GOT3 (cell line): Measurements from ENCODE around the gene MYRIP.
"Not testable (repeated sequence)": the region's sequence is repeated elsewhere in the genome, so short reads cannot be mapped to it uniquely, and the experiment has no call there.

Experiments used
- DNase-seq: peaks from one replicate; lab custom pipeline; 2025; ENCODE audit warnings: mixed read lengths; lab: John Stamatoyannopoulos, UW

Gene MYRIP

GRCh38 chr3:39970982-39971381 is 161.6 kb downstream of the MYRIP start:
- DNase-seq = no peak

GRCh38 chr3:39971559-39972031 is 162.2 kb downstream of the MYRIP start:
- DNase-seq = no peak

DNA sequence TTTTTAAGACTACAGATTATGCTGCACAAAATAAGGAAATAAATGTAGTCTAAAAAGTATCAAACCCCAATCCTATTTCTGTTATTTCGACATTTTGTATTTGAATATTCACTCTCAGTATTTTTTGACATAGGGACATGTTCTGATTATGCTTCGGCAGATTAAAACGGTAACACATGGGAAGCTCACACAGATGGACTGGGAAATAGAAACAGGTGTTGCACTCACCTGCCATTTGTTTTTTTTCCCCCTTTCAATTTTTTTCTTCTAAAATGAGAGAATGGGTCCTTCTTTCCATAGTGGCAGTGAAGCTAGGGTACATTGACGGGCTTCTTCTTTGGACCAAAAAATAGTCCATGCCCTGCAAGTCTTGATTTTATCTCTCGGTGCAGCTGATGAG is 163.1 kb downstream of the MYRIP start:
- no peak for DNase-seq

DNA sequence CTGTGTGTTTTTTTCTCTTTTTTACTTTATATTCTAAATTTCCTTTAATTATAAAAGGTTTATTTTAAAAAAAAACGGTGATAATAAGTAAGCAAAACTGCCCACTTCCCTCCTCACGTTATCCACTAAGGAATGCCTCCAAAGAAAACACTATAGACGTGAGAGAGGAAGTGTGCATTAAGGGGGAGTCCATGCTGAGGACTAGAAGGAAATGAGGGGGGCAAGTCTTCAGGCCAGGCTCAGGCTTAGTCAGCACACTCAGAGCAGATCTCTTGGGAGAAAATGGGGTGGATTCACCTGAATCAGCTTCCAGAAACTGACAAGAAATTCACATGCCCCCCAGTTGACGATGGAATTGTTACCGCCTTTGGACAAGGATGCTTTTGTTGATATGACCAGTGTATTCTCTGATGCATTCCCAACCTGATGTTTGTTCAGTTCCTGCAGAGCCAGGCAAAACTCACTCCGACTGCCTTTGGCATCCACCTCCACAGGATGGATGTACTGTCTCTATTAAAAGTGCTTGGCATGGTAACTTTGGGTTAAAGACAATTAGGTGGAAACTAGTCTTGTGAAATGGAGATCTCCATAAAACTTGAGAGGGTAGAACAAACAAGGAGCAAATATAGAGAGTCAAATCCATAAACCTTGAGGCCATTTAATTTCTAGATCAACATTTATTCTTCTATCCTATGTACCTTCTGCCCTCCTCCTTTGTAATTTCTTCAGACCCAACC is 167.8 kb downstream of the MYRIP start:
- no peak for DNase-seq

- no peak for DNase-seq
These were observed 168.9 kb downstream of the MYRIP start for GRCh38 chr3:39978308-39978707.

DNA sequence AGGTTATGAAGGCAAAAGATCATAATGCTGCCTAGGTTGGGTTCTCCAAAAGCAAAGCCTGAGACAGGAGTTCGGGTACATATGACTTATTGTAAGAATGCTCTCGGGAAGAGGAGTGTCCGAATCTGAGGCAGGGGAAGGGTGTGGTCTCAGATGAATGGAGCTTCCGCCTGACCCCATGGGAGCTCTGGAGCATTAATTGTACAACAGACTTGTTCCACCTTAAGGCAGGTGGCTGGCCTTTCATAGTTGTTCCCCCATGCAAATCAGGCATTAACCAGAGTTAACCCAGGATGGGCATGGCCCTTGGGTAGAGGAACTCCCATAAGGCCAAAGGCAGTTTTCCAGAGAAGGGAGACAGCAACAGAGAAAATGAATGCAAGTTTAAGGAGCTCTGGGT is 170.6 kb downstream of the MYRIP start:
- no peak for DNase-seq

- no peak for DNase-seq
These were observed 171.4 kb downstream of the MYRIP start for GRCh38 chr3:39980781-39981180.

DNA sequence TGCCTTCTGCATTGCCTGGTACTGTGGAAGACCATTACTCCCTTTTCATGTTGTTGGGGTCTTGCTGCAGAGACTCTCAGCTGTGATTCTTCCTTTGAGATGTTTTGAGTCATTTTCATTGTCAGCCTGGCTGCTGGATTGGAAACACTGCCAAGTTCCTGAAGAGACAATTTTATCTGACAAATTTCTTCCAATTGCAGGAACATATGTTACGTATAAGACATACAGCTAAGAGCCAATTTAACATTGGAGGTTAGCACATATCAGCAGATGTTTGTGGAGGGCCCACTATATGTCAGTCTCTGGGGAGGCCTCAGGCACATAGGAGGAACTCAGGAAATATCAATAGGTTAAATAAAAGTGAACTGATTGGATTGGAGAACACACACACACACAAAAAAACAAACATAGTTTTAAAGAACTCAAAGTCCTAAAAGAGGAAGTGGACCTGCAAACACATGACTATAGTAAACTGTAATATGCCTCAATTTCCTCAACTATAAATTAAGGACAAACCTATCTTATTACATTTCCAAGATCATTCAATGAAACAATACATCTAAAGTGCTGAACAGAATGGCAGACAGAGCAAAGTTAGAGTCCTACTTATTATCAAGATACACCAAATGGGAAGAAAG is 172.3 kb downstream of the MYRIP start:
- DNase-seq = no peak

DNA sequence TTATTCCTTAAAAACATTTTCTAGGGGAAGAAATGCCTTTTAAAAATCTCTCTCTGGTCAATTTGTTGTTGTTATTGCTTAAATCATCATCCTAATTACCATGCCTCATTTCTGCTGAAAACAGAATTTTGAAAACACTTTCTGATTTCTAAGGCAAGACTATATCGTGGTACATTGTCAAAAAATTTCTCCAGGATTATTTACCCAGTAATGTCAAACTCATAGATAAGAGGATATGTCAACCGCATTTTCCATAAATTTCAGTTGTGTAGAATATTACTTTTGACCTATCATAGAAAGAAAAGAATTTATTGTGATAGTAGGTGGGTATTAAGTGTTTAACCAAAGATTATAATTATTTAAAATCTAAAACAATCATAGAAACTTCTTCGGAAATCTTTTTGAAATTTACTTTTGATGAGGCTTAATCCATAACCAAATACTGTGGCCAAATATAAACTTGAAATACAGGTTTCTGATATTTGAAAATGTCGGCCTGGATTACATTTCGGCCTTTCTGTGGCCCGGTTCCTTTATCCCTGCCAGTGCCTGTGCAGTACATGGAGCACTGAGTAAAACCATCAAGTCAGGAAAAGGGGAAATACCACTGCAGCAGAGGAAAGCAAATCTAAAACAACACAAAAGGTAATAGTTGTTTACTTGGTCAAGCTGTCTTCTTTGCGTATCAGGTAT is 173.4 kb downstream of the MYRIP start:
- DNase-seq = no peak

DNA sequence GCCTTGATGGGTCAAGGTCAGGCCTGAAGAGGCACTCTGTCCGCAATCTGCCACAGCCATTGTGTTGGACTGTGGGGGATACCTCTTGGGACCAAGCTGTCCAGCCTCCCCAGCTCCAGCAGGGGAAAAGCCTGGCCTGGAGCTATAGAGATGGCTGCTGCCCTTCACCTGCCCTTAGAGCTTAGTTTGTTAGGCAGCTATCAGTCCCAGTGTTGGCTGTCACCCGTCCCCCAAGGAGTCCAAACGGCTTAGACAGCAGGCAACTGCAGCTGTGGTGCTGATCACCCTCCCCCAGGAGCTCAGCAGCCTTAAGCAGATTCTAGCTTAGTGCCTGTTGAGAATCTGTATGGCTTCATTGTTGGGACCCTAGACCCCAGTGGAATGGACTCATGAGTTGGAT is 180.3 kb downstream of the MYRIP start:
- DNase-seq = no peak

DNA sequence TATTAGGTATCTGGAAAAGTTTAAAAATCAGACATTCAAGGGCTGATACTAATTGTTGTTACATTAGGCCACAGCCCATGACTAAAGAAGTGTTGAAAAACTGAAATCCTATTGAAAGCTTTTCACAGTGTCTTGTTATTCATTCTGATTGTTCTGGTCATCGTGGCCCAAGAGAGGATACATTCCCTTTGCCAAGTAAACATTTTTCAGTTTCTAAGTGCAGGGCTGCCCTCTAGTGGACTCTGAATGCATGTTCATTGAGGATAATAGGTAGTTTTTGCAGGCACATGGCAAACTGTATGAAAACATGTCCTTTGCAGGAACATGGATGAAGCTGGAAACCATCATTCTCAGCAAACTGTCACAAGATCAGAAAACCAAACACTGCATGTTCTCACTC is 181.1 kb downstream of the MYRIP start:
- DNase-seq = no peak

DNA sequence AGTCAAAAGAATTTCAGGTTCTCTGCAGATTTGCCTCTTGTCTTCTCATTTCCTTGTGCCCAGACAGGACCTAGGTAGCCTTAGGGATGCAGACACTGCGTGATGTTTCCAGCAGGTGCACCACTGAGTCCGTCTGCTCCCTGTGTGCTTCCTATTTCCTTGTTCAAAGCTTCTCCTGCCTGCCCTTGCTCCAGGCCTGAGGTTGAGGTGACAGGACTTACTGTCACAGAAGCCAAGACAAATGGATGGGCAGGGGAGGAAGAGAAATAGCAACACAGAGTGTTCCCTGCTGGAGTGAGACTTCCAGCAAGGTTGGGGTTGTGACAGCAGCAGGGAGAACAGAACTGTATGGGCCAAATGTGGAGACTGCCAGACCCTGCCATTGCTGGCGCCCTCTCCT is 199.4 kb downstream of the MYRIP start:
- DNase-seq = no peak

- DNase-seq = no peak
These were observed 200.6 kb downstream of the MYRIP start for GRCh38 chr3:40009991-40010390.

- no peak for DNase-seq
These were observed 203.0 kb downstream of the MYRIP start for GRCh38 chr3:40012381-40012780.

DNA sequence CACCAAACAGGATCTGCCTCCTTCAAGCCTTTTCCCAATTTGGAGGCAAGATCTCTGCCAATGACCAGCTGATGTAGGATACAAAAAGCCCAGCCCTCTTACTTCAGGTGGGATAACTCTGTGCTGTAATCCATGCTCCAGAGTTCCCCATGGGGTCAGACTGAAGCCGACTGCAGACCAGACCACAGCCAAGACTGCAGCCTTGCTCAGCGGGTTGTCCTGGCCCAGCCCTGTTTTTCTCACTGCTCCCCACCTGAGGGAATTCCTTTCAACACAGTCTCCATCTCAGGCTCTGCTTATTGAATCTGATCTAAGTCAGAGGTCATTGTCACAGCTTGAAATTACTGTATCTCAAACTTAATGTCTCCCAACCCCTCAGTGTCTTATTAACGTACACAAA is 207.0 kb downstream of the MYRIP start:
- no peak for DNase-seq

DNA sequence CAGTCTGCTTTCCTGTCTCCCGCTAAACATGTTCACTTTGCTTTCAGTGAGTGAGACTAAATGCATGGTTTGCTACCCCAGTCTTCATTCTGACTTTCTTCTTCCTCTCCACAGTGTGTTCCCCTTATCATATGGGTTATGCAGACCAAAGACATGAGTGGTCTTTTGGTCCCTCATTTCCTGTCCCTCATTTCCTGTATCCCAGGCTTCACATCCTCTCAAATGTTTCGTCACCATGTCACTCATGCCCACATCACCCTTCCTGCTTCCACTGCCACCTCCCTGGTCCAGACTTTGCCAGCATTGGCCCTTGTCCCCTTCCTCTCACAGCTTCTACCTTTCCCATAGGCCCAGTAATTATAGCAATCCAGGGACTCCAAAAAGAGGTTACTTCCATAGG is 209.0 kb downstream of the MYRIP start:
- no peak for DNase-seq

GRCh38 chr3:40019376-40019775 is 210.0 kb downstream of the MYRIP start:
- no peak for DNase-seq

- DNase-seq = no peak
These were observed 211.3 kb downstream of the MYRIP start for GRCh38 chr3:40020689-40021088.

DNA sequence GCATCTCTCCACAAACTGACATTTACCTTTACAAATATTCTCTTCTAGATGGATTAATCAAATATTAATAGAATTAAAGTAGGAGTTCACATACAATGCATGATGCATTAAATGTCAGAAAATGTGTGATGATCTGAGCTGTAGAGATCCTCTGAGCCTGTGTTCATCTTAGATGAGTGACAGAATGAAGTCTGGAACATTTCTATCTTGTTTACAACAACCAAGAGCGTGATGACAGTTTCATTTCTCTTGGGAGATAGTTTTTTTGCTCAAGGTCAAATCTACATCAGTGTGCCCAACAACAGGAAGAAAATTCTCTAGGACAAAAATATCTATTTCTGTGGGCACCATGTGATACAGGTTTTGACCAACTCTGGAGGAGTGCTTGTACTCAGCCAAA is 211.9 kb downstream of the MYRIP start:
- DNase-seq = no peak

DNA sequence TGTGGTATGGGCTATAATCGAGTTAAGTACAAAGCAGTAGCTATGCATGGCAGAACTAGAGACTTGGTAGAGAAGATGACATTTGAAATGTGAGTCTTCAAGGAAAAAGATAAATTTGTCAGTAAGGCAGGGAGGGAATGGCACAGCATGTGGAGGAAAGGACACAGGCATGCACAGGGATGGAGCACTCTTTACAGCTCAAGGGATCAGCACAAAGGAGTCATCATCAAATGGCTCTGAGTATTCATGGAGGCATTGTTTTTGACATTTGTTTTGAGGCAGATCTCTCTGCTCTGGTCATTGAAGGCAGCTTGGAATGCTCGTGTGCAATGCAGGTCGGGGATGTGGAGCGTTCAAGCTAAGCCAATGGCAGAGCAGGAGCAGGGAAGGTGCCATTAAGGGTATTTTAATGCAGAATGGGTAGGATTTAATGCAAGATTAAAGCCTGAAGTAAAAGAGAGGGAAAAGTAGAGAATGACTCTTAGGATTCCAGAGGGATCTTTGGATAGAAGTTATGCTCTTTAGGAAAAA is 213.0 kb downstream of the MYRIP start:
- DNase-seq = no peak

DNA sequence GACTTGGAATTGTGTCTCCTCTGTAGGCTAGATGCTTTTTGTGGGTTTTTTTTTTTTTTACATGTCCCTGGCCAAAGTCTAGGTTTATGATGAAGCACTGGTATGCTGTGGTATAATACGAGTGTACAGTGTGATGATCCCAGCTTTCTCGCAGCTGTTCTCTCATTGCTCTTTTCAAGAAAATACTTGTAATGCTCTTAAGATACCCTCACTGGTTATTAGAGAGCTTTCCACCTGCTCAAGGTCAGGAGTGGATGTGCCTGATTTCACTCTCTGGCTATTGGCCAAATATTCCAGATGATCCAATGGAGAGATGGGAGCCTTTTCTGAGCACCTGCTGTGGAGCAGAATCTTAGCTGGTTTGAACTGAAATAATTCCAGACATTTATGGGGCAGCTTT is 215.1 kb downstream of the MYRIP start:
- no peak for DNase-seq

- not testable (repeated sequence) for DNase-seq
These were observed 216.5 kb downstream of the MYRIP start for GRCh38 chr3:40025892-40026291.

GRCh38 chr3:40035177-40035576 is 225.8 kb downstream of the MYRIP start:
- no peak for DNase-seq
